A549 (cell line): Measurements from ENCODE around the gene MATR3.

Experiments
- EP300 ChIP-seq, 2 experiments: fragments of >200 bp; sonication (Bioruptor Twin); formaldehyde crosslinking; IDR thresholded peaks; 2 replicates in 1 of 2; 3 replicates in 1 of 2; pipeline ENCODE4 v1.6.1; 2016 to 2017
- NPAS2 ChIP-seq: fragments of 250-450 bp; sonication (Bioruptor Pico); IDR thresholded peaks from 2 replicates; pipeline ENCODE4 v1.8.0; 2022; ENCODE audit warnings: mild to moderate bottlenecking, moderate library complexity, borderline replicate concordance
- POLR2A ChIP-seq: IDR thresholded peaks from 2 replicates; pipeline ENCODE4 v1.6.1; 2012; ENCODE audit warnings: mild to moderate bottlenecking, low read length
- RAD21 ChIP-seq, 2 experiments: fragments of >200 bp in 1 of 2; sonication (Bioruptor Twin) in 1 of 2; formaldehyde crosslinking in 1 of 2; IDR thresholded peaks in 1 of 2; conservative IDR thresholded peaks in 1 of 2; 2 replicates in 1 of 2; 3 replicates in 1 of 2; pipeline ENCODE4 v1.6.1; 2012 to 2018; ENCODE audit warnings: inconsistent platforms in 1 of 2
- ZNF302 ChIP-seq: fragments of 250-450 bp; sonication (Bioruptor Pico); IDR thresholded peaks from 2 replicates; pipeline ENCODE4 v1.9.0; 2021; ENCODE audit warnings: inconsistent platforms, mild to moderate bottlenecking, moderate library complexity

- TF ChIP-seq RAD21 (conservative IDR thresholded peaks at IDR 0.05 in 1 of 2, IDR thresholded peaks at IDR 0.05 in 1 of 2) = no peak
- TF ChIP-seq EP300 (IDR thresholded peaks at IDR 0.05) = no peak
- TF ChIP-seq ZNF302 = no peak
- TF ChIP-seq POLR2A = no peak
- TF ChIP-seq NPAS2 (CRISPR knock-in tag) = no peak
Measured at GRCh38 chr5:139301808-139302499, 8.4 kb downstream of the MATR3 start.
